Common myeloid progenitor, CD34-positive (primary cell): Measurements from ENCODE around the gene SIAH2.

ENCODE experiments used
- CTCF ChIA-PET: fragments of 350-600 bp; sonication (Branson Sonifier 250); formaldehyde crosslinking; loops from one replicate; lab custom pipeline; 2021; ENCODE audit warnings: antibody characterized with exemption; lab: Charles Lee
- POLR2A ChIA-PET: fragments of 350-600 bp; sonication (Branson Sonifier 250); formaldehyde crosslinking; loops from one replicate; lab custom pipeline; 2021; ENCODE audit warnings: antibody characterized with exemption; lab: Charles Lee
- DNase-seq, 3 donors: peaks; one replicate each; pipeline versions ENCODE4 v3.0.0 to v3.0.0-alpha.2; 2013
- H3K27ac ChIP-seq, 2 experiments: 1 replicate in 1 of 2; 2 replicates in 1 of 2; pipeline ENCODE4 v1.7.0; 2013; ENCODE audit warnings: inconsistent platforms in 2 of 2, low read length in 2 of 2, mild to moderate bottlenecking in 2 of 2, low read depth in 1 of 2, moderate library complexity in 1 of 2; ENCODE audit not compliant: severe bottlenecking in 2 of 2, insufficient read depth in 1 of 2, poor library complexity in 1 of 2
- H3K27me3 ChIP-seq, 5 experiments: replicated peaks in 2 of 5; 1 replicate in 3 of 5; 2 replicates in 2 of 5; pipeline versions ENCODE4 v1.6.1 to v1.7.0; 2013; ENCODE audit warnings: low read length in 4 of 5, mild to moderate bottlenecking in 2 of 5, moderate library complexity in 2 of 5, inconsistent platforms in 1 of 5; ENCODE audit not compliant: insufficient read depth in 5 of 5, control insufficient read depth in 4 of 5
- H3K36me3 ChIP-seq, 4 experiments: 1 replicate in 2 of 4; 2 replicates in 2 of 4; pipeline versions ENCODE4 v1.6.1 to v1.7.0; 2013; ENCODE audit warnings: low read length in 3 of 4, control low read depth in 1 of 4, mild to moderate bottlenecking in 1 of 4; ENCODE audit not compliant: control insufficient read depth in 4 of 4, insufficient read depth in 4 of 4
- H3K4me1 ChIP-seq, 4 experiments: 1 replicate in 3 of 4; 2 replicates in 1 of 4; pipeline versions ENCODE4 v1.6.1 to v1.7.1; 2013; ENCODE audit warnings: low read length in 3 of 4, mild to moderate bottlenecking in 3 of 4, control low read depth in 1 of 4, inconsistent platforms in 1 of 4, moderate library complexity in 1 of 4; ENCODE audit not compliant: control insufficient read depth in 4 of 4, insufficient read depth in 4 of 4; ENCODE audit errors: control extremely low read depth in 1 of 4
- H3K4me3 ChIP-seq, 7 experiments: 1 replicate in 4 of 7; 2 replicates in 3 of 7; pipeline versions ENCODE4 v1.5.1 to v1.7.0; 2013; ENCODE audit warnings: mild to moderate bottlenecking in 7 of 7, low read length in 6 of 7, moderate library complexity in 6 of 7, inconsistent platforms in 2 of 7, low read depth in 2 of 7, control low read depth in 1 of 7; ENCODE audit not compliant: insufficient read depth in 4 of 7, control insufficient read depth in 1 of 7; ENCODE audit errors: extremely low read depth in 1 of 7
- H3K9me3 ChIP-seq, 5 experiments: 1 replicate in 4 of 5; 2 replicates in 1 of 5; pipeline versions ENCODE4 v1.6.1 to v1.7.1; 2013; ENCODE audit warnings: low read length in 4 of 5, mild to moderate bottlenecking in 2 of 5, inconsistent platforms in 1 of 5, low read depth in 1 of 5, moderate library complexity in 1 of 5; ENCODE audit not compliant: control insufficient read depth in 4 of 5, insufficient read depth in 2 of 5; ENCODE audit errors: control extremely low read depth in 1 of 5
- WGBS: methylation state at CpG from one replicate; pipeline ENCODE4 v1.1.5; 2013; ENCODE audit not compliant: insufficient coverage; 5-methylcytosine and 5-hydroxymethylcytosine counted together

Gene SIAH2

DNA sequence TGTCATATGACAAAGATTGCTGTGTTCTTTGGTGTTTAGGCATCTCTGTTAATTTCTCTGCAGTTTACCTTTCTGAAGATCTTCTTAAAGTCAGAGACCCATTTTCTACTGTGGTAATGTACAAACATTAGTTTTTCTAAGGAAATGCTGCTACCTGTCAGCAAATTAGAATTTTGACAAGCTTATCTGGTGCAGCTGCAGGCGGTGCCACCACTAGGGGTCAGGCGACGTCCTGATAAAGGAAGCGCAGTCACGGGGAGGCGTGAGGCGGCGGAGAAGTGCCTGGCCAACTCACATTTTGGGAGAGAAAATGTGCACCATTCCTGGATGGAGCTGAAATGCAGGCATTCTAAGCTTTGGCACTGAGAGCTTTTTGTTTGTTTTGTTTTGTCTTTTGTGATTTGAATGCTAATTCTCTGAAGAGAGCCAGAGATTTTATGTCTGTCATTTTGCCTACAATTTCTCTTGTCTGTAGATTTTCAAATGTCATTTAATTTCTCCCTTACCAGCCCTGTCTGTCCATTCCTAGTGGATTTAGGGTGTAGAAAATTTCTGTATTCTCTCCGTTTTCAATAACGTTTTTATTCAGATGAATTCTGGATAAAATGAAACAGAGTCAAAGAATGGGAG is 24.9 kb upstream of the SIAH2 start:
- ChIA-PET CTCF (interaction anchor here (0.7 to 5.5 kb wide), 23 partner anchors 8 to 279 kb away, joined by 3 to 66 read pairs (median 4); no protein-coding TSS in a partner anchor), POLR2A (interaction anchor here (0.6 kb wide), 1 partner anchor 247 kb away, joined by 3 read pairs; no protein-coding TSS in a partner anchor)
- Histone ChIP-seq H3K27me3 (peaks cover 0 to 2% (median 0%) of the 10 kb centered on the region in 5 experiments), H3K27ac (no peak overlapping the region), H3K4me1 (no peaks in the 10 kb centered on the region), H3K9me3 (no peaks in the 10 kb centered on the region), H3K4me3 (no peak overlapping the region), H3K36me3 (no peaks in the 10 kb centered on the region)
- DNase-seq = peak; percentile 79 to 87 (median 86)
- WGBS = 0% methylated on average over 8 of the region's 10 CpGs

DNA sequence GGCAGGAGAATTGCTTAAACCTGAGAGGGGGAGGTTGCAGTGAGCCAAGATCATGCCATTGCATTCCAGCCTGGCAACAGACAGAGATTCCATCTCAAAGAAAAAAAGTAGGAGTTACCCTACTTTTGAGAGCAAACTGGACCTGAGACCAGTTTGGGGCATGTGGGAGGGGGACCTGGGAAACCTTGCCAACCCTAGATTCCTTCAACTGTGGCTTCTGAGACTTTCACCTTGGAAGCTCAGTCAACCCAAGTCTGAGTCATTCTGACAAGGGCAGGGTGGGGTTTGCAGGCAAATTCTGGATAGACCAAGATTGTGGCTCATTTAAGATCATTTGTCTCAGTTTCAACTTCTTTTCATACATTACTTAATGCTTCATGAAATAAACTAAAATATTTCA is 23.8 kb upstream of the SIAH2 start:
- Histone ChIP-seq H3K36me3 (no peaks in the 10 kb centered on the region), H3K9me3 (no peaks in the 10 kb centered on the region), H3K4me1 (no peaks in the 10 kb centered on the region), H3K27ac (no peak overlapping the region), H3K27me3 (peaks cover 0 to 2% (median 0%) of the 10 kb centered on the region in 5 experiments), H3K4me3 (no peak overlapping the region)
- DNase-seq = peak in 1 of 3 donors; percentile 23
- POLR2A ChIA-PET = no interaction called here
- CTCF ChIA-PET = interaction anchor here (0.8 to 5.5 kb wide), 9 partner anchors 10 to 281 kb away, joined by 3 to 66 read pairs (median 4); no protein-coding TSS in a partner anchor

DNA sequence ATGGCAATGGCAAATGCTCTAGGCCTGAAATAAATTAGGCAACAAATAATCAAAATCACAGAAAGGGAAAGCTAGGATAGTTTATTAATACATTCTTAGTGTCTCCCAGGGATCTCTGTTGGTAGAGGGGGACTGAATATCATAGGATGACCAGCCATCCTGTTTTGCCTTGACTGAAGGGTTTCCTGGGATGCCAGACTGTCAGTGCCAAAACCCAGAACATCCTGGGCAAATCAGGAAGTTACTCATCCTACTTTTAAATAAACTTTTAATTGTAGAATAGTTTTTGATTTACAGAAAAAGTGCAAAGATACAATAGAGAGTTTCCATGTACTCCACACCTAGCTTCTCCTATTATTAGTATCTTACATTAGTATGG is 21.8 kb upstream of the SIAH2 start:
- Histone ChIP-seq H3K27ac (no peak overlapping the region), H3K36me3 (no peaks in the 10 kb centered on the region), H3K4me3 (no peak overlapping the region), H3K9me3 (no peaks in the 10 kb centered on the region), H3K27me3 (peaks cover 0 to 2% (median 0%) of the 10 kb centered on the region in 5 experiments), H3K4me1 (no peaks in the 10 kb centered on the region)
- DNase-seq = no peak
- CTCF ChIA-PET = interaction anchor here (0.8 to 1.6 kb wide), 5 partner anchors 11 to 80 kb away, joined by 3 to 5 read pairs (median 3); no protein-coding TSS in a partner anchor
- POLR2A ChIA-PET = no interaction called here

DNA sequence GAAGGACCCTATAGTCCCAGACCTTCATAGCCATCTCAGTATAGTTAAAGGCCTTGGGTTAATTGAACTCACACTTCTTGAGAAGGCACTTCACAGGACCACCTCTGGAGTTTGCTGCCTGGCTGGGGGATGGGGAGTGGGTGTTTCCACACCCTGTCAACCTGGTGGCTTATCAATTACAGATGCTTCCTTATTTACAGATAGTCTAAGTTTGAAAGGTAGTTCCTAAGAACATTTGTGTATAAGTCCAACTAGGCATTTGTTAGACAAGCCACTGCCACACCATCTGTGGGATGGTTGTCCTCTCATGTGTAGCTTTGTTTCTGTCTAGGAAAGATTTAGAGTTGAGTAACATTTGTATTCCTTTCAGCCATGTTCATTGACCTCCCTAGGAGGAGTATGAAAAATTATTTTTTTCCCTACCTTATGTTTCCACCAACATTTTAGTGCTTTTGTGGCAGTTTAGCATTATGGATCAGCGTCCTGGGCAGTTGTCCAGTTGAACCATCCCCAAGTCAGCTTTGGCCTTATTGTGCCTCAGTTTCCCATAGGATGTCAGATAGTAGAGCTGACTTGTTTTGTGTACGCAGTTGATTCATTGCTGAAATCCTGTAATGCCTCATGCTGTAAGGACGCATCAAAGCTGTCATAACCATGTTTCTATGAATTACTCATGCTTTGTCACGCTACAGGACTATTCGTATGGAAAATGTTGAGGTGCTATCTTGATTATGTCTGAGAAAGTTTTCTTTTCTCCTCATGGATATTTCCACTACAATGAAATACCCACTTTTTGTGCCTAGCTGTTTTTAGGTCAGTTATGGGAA is 21.2 kb upstream of the SIAH2 start:
- H3K27me3 ChIP-seq = peaks cover 0 to 2% (median 0%) of the 10 kb centered on the region in 5 experiments
- no peaks in the 10 kb centered on the region for H3K9me3 ChIP-seq
- WGBS = 94% methylated on average over 3 of the region's 5 CpGs
- no peaks in the 10 kb centered on the region for H3K36me3 ChIP-seq
- H3K27ac ChIP-seq = no peak overlapping the region
- no peaks in the 10 kb centered on the region for H3K4me1 ChIP-seq
- no peak overlapping the region for H3K4me3 ChIP-seq
- POLR2A ChIA-PET = no interaction called here
- peak in 1 of 3 donors; percentile 18 for DNase-seq
- CTCF ChIA-PET = interaction anchor here (0.8 to 1.6 kb wide), 5 partner anchors 10 to 81 kb away, joined by 3 to 5 read pairs (median 3); no protein-coding TSS in a partner anchor

DNA sequence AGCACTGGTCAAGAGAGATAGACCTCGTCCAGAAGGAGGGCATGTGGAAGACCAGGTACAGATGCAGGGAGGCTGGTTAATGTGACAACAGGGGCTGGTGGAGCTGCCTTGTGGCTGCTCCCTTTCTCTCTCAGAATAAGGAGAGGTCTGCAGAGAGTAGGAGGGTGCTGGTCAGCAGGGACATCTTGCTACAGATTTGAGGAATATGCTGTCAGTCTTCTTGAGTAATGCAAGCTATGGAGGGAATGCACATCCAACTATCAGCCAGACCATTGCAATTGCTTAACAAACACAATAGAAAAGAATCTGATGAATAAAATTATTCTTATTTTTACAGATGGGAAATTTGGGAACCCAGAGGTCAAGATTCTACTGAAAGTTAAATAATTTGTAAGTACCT is 20.3 kb upstream of the SIAH2 start:
- POLR2A ChIA-PET = no interaction called here
- DNase-seq = no peak
- H3K4me3 ChIP-seq = no peak overlapping the region
- H3K27ac ChIP-seq = no peak overlapping the region
- CTCF ChIA-PET = no interaction called here
- H3K4me1 ChIP-seq = no peaks in the 10 kb centered on the region
- H3K27me3 ChIP-seq = peaks cover 0 to 2% (median 0%) of the 10 kb centered on the region in 5 experiments
- H3K36me3 ChIP-seq = no peaks in the 10 kb centered on the region
- WGBS = 100% methylated on average over 1 of the region's 1 CpG
- H3K9me3 ChIP-seq = no peaks in the 10 kb centered on the region

DNA sequence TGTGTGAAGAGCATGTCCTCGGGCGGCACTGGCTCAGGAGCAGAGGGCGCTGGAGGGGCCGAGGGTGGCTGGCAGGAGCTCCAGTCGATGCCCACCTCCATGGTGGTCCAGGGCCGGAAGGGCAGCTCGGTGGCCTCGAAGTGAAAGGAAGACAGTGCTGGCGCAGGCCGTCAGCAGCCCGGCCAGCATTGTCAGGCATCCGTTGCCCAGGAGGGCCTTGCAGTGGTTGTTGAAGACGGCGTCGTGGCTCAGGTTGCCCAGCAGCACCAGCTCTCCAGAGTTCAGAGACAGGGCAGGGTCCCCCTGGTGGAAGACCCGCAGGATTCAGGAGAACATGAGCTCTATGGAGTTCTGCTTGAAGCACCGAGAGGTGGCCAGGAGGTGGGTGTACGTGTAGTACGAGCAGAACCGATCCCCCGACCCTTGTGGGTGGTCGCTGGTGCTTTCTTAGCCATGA is 16.5 kb upstream of the SIAH2 start:
- ChIA-PET POLR2A (no interaction called here), CTCF (interaction anchor here (0.6 to 8.8 kb wide), 9 partner anchors 10 to 251 kb away, joined by 3 to 66 read pairs (median 3); no protein-coding TSS in a partner anchor)
- Histone ChIP-seq H3K27ac (no peak overlapping the region), H3K9me3 (no peaks in the 10 kb centered on the region), H3K4me1 (no peaks in the 10 kb centered on the region), H3K27me3 (peaks cover 0 to 2% (median 0%) of the 10 kb centered on the region in 5 experiments), H3K36me3 (no peaks in the 10 kb centered on the region), H3K4me3 (no peak overlapping the region)
- peak in 2 of 3 donors; percentile 35 to 40 for DNase-seq
- WGBS = 95% methylated on average over 22 of the region's 22 CpGs
